Hematopoietic multipotent progenitor cell treated with erythropoietin and hydrocortisone succinate and interleukin-3 and kit ligand, for 8 days (in vitro differentiated cells): ENCODE data around the gene PLXNA4.

Experiments
- DNase-seq: peaks from one replicate; pipeline ENCODE4 v3.0.0-alpha.2; 2015

PLXNA4 gene

DNA sequence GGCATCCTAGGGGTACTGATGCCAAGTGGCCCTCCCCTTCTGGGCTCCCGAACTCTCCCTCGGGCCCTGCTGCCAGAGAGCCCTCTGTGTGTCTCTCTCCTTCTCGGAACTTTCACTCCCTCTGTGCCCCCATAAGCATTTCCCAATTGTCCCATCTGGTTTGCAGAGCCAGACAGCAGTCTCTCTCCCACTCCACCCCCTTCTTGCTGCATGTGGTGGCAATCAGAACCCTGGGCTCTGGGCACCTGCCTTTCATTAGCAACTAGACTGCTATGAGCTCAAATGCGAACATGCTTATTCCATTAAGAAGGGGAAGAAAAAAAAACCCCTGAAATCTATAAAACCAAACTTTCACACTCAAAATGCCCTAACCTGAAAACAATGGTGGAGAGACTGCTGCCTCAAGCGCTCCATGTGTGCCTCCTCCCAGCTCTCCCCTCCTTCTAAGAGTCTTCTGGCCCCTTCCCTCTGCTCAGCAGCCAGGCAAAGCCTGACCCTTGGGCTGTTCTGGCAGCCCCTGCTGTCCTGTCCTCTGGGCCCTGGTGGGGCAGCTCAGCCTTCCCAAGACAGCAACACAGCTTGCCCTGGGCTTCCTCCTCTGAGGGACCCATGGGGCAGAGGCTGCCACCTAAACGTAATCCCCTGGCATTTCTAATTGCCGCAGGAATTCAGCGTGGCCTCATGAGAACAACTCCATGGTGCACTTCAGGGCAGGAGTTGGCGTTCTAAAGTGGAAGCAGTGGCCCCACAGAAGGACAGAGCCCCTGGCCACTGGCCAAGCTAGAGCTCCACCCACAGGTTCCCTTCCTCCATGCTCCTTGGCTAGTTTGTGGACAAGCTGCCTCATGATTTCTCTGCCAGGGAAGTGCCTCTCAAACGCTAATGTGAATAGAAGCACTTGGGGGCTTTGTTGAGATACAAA, 415.4 kb downstream of the PLXNA4 start:
- DNase-seq, result no peak

- DNase-seq, result no peak
These were observed 417.4 kb downstream of the PLXNA4 start for GRCh38 chr7:132158841-132159240.

DNA sequence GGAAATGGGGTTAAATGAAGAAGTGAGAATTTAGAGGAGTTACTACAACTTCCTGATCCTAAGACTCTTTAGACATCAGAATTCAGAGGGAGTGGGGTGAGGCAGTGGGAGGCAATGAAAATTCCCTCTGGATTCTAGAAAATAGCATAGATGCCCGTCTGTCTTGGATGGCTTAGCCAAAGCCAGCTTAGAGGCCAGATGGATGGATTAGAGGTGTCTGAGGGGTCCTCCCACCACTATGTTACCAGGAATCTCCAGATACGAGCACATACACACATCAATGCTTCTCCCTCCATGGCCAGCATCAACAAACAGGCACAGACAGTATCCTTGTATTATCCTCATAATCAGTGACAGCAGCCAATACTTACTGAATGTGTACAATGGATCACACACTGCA, 418.1 kb downstream of the PLXNA4 start:
- no peak for DNase-seq

DNA sequence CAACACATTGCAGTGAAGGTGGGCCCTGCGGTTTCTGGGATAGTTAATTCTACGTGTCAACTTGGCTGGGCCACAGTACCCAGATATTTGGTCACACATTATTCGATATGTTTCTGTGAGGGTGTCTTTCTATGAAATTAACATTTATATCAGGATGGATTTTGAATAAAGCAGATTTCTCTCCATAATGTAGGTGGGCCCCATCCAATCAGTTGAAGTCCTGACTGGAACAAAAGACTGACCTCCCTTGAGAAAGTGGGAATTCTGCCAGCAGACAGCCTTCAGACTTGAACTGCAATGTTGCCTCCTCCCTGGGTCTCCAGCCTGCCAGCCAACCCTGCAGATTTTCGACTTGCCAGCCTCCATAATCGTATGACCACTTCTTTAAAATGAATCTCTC, 420.6 kb downstream of the PLXNA4 start:
- DNase-seq, result no peak

- DNase-seq, result no peak
These were observed 421.4 kb downstream of the PLXNA4 start for GRCh38 chr7:132154695-132155471.

DNA sequence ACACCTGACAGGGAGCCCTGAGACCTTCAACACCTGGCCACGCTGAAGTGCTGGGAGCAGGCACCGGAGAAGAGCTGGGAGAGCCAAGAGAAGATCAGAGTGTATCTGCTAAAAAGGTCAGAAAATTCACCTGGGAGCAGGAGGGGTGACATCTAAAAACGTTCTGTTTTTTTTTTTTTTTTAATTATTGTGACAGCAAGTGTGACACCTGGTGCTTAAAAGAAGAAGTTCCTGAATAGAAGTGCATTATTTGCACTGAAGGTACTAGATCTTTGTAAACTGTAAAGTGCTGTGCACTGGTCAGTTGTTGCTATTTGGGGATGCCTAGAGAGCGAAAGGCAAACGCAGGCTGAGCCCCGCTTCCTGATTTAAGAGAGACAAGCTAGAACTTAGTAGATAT, 422.0 kb downstream of the PLXNA4 start:
- DNase-seq, result no peak

- DNase-seq, result no peak
These were observed 424.0 kb downstream of the PLXNA4 start for GRCh38 chr7:132152131-132152889.

DNA sequence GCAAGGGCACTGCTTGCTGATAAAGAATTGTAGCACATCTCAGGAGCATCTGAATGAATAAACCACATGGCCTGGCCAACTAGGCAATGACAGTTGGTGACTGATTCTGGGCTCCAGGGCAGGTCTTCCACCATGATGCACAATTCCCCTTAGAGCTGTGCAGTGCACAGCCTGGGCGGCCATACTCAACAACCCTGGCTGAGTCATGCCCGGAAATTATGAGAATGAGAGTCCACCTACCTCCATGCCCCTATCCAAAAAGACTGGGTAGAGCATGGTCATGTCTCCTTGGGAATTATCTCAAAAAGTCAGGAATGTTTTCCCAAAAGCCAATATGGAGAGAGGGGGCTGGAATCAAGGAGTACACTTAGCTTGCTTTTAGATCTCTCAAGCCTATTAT, 425.6 kb downstream of the PLXNA4 start:
- no peak for DNase-seq

DNA sequence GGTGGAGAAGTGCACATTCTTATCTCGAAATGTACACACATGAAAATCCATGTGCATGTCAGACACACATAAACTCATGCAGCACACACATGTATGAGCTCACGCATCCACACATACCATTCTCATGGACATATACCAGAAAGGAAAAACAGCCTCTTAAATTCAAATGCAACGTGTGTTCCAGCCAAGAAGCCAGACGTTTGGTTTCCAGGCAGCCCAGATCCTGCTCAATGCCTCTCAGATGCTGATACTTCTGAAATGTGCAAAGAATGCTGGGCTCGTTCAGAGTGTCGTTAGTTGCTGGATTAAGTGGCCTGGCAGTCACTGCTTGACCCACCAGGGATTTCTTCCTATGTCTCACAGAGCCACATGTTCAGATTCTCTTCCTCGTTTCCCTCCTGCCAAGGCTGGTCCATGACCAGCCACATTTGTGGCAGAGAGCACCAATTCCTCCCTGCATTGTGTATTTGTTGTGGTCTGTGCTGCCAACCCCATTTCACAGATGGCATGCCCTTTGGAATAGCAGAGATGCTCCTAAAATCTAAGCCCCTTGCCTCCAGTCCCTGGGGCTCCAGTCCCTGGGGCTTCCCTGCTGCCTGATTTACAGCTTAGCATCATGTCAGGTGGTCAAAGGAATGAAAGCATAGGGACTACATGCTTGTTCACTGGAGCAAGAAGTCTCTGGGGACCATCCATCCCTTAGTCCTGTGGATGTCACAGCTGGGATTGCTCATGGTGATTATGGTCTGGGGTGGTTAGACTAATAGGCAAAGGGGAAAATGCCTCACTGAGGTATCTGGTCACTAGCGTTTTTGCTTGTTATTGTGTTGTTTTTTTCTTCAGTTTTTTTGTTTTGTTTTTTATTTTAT, 426.6 kb downstream of the PLXNA4 start:
- DNase-seq, result no peak

GRCh38 chr7:132148876-132149275, 427.4 kb downstream of the PLXNA4 start:
- no peak for DNase-seq

DNA sequence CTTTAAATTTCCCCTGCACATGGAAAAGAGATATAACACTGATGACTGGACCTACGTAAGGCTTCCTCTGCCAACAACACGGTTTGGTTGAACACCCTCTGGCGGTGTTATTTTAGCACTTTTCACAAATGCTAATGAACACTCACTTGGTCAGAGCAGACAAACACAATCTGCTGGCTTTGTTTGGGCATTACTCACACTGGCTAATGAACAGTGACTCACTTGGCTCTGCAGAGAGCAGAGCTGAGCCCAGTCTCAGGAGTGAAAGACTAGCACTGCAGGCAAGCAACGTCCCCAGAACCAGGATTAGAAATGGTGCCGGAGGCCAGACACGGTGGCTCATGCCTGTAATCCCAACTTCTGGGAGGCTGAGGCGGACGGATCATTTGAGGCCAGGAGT, 430.8 kb downstream of the PLXNA4 start:
- no peak for DNase-seq

DNA sequence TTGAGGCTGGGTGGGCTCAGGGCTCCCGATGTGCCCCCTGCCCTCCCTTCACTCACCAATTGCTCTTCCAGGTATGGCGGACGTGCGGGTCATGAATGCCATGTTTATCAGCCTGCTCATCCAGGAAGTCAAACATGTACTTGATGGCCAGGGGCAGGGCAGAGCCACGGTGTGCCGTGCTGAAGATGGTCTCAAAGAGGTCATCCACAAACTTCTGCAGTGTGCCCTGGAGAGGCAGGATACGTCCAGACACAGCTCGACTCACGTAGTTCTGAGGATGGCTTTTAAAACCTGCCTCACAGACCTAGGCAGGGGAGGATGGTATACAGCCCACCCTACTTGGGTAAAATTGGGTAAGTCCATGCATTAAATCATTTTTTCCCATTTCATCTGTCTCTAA, 431.2 kb downstream of the PLXNA4 start:
- no peak for DNase-seq

GRCh38 chr7:132142006-132142405, 434.3 kb downstream of the PLXNA4 start:
- no peak for DNase-seq

DNA sequence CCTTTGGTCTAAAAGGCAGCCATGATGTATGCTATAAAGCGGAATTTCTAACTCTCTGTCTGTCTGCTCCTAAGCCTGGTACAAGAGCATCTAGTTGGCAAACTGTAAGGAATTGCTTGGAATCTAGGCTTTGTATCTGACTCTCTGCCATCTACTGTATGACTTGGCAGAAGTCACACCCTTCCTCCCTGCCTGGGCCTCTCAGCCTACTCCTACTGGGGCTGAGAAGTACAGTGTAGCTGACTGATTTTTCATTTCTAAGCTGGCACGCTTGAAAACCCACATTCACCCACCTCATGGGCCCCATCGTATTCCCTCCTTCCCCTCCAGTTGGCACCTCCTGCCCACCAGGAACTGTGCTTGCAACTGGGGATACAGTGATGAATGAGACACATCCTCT, 435.2 kb downstream of the PLXNA4 start:
- no peak for DNase-seq

DNA sequence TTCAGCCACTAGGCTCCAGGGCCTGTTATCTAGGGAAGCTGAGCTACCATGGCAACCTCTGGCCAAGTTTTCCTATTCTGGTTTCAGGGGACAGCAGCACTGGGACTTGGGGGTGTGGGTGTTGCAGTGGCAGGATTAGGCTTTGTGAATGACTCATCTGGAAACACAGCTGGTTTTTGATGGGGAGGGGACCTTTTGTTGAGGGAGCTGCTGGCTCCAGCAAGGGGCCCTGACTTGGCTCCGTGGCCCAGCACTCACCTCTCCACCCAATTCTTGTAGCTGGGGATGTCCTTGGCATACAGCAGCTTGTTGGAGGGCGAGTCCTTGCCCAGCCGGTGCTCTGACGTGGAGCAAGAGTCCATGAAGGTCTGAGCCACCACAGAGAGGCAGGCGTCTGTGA, 435.9 kb downstream of the PLXNA4 start:
- no peak for DNase-seq

GRCh38 chr7:132138817-132139216, 437.5 kb downstream of the PLXNA4 start:
- DNase-seq, result no peak

GRCh38 chr7:132137681-132138080, 438.6 kb downstream of the PLXNA4 start:
- DNase-seq, result no peak

- DNase-seq, result no peak
These were observed 440.4 kb downstream of the PLXNA4 start for GRCh38 chr7:132135746-132136385.

- no peak for DNase-seq
These were observed 441.3 kb downstream of the PLXNA4 start for GRCh38 chr7:132134814-132135445.

DNA sequence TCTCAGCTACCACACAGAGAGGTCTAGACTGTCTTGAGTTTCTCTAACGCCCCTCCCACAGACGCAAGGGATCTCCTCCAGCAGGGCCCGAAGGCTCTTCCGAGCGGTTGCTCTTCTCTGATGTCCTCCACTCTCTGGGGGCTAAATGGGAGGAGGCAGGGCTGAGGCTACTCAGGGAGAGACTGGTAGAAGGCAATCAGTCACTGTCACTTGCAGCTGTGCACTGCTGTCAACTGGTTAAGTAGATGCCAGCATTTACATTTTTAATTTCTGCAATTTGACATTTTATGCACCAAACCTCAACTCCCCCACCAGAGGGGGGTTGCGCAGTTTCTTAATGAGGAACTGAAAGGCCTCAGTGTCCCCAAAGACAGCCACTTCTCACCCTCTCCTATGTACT, 442.8 kb downstream of the PLXNA4 start:
- DNase-seq, result no peak

- DNase-seq, result no peak
These were observed 445.1 kb downstream of the PLXNA4 start for GRCh38 chr7:132131196-132131595.
